Testis (tissue), 2 donors: ENCODE results near the gene RDH16.

Experiments used
- CTCF ChIP-seq, 3 experiments: fragments of 450-650 bp in 2 of 3; fragments of 200-600 bp in 1 of 3; sonication (generic) in 1 of 3; IDR thresholded peaks; one replicate each; pipeline ENCODE4 v1.5.1; 2016 to 2019; ENCODE audit warnings: antibody characterized with exemption in 3 of 3, mild to moderate bottlenecking in 2 of 3, moderate library complexity in 1 of 3
- POLR2A ChIP-seq: fragments of 450-650 bp; IDR thresholded peaks from one replicate; pipeline ENCODE4 v1.6.1; 2017; ENCODE audit warnings: antibody characterized with exemption, mild to moderate bottlenecking, moderate library complexity

- TF ChIP-seq POLR2A (no peak), CTCF (IDR thresholded peaks at IDR 0.05) (no peak)
Measured at GRCh38 chr12:56935157-56935556, 22.3 kb downstream of the RDH16 start.
